CD4-positive, CD25-positive, alpha-beta regulatory T cell (primary cell): ENCODE results near the gene IL1R2. TPM values are rescaled to one million over a fixed set of nuclear protein-coding genes. Genes with fewer than 3 reads are reported as not detected.

Experiments used
- ATAC-seq, 2 donors: fragments of 150-1000 bp; cut with Tn5 transposase; one replicate each; pipeline ENCODE4 v1.10.0; 2021; ENCODE audit warnings: low read depth in 2 of 2, moderate number of reproducible peaks in 2 of 2, moderate library complexity in 1 of 2
- DNase-seq, 3 donors: peaks; one replicate each; pipeline versions ENCODE4 v3.0.0 to v3.0.0-alpha.2; 2012 to 2022; ENCODE audit warnings: mixed read lengths in 1 of 3
- H3K27ac ChIP-seq: one replicate; pipeline ENCODE4 v1.7.0; 2013; ENCODE audit warnings: mild to moderate bottlenecking, low read length; ENCODE audit not compliant: insufficient read depth, poor library complexity, severe bottlenecking
- H3K27me3 ChIP-seq: one replicate; pipeline ENCODE4 v1.7.0; 2013; ENCODE audit warnings: low read length; ENCODE audit not compliant: control insufficient read depth, insufficient read depth
- H3K36me3 ChIP-seq: one replicate; pipeline ENCODE4 v1.7.0; 2013; ENCODE audit warnings: mild to moderate bottlenecking, low read length, moderate library complexity; ENCODE audit not compliant: control insufficient read depth, insufficient read depth
- H3K4me1 ChIP-seq: 2 replicates; pipeline ENCODE4 v1.7.0; 2013; ENCODE audit warnings: mild to moderate bottlenecking, low read length; ENCODE audit not compliant: insufficient read depth, control insufficient read depth, poor library complexity, severe bottlenecking
- H3K4me3 ChIP-seq: one replicate; pipeline ENCODE4 v1.7.0; 2013; ENCODE audit warnings: low read depth, mild to moderate bottlenecking, low read length, moderate library complexity
- H3K9me3 ChIP-seq, 2 experiments: 1 replicate in 1 of 2; 2 replicates in 1 of 2; pipeline ENCODE4 v1.7.0; 2013; ENCODE audit warnings: low read length in 2 of 2, mild to moderate bottlenecking in 1 of 2, moderate library complexity in 1 of 2; ENCODE audit not compliant: control insufficient read depth in 2 of 2
- H3K27ac Mint-ChIP-seq, 3 donors: one replicate each; pipeline ENCODE4 v1.8.0; 2020 to 2022; ENCODE audit warnings: mild to moderate bottlenecking in 3 of 3, mixed read lengths in 3 of 3, moderate library complexity in 2 of 3
- H3K27me3 Mint-ChIP-seq: one replicate; pipeline ENCODE4 v1.8.0; 2022; ENCODE audit warnings: mild to moderate bottlenecking, mixed read lengths
- H3K36me3 Mint-ChIP-seq: one replicate; pipeline ENCODE4 v1.8.0; 2020; ENCODE audit warnings: mixed read lengths
- H3K4me1 Mint-ChIP-seq, 4 donors: one replicate each; pipeline ENCODE4 v1.8.0; 2020 to 2022; ENCODE audit warnings: mixed read lengths in 4 of 4, mild to moderate bottlenecking in 1 of 4
- H3K4me3 Mint-ChIP-seq, 4 donors: one replicate each; pipeline ENCODE4 v1.8.0; 2020 to 2022; ENCODE audit warnings: mild to moderate bottlenecking in 4 of 4, mixed read lengths in 4 of 4, moderate library complexity in 3 of 4
- H3K9me3 Mint-ChIP-seq, 7 donors: one replicate each; pipeline ENCODE4 v1.8.0; 2020 to 2022; ENCODE audit warnings: mixed read lengths in 7 of 7, mild to moderate bottlenecking in 3 of 7, moderate library complexity in 2 of 7
- polyA plus RNA-seq, 4 donors: library from polyadenylated mRNA; unstranded; fragments of 300-500 nt; fragmentation: Illumina TruSeq; gene quantifications; one replicate each; pipeline ENCODE4 v1.2.3, GENCODE V29; 2021
- total RNA-seq: library from RNA; stranded (reverse); gene quantifications from one replicate; pipeline ENCODE4 v1.2.3, GENCODE V29; 2022

The IL1R2 gene
- total and polyA plus RNA-seq, 5 donors from 2014 or later: 1.5 to 6.0 (median 3.1) TPM

- Histone ChIP-seq H3K27ac (no peak overlapping the region), H3K4me3 (no peak overlapping the region), H3K36me3 (no peaks in the 10 kb centered on the region), H3K9me3 (no peaks in the 10 kb centered on the region), H3K4me1 (no peaks in the 10 kb centered on the region), H3K27me3 (no peaks in the 10 kb centered on the region)
- Mint-ChIP-seq H3K27ac (no peak overlapping the region), H3K27me3 (no peaks in the 10 kb centered on the region), H3K36me3 (no peaks in the 10 kb centered on the region), H3K4me3 (no peak overlapping the region), H3K9me3 (no peaks in the 10 kb centered on the region), H3K4me1 (peaks cover 0 to 7% (median 5%) of the 10 kb centered on the region in 4 donors)
- DNase-seq (no peak), ATAC-seq (no peak)
These were observed 83.7 kb downstream of the IL1R2 start for GRCh38 chr2:102075479-102075878.

- peaks cover 6 to 15% (median 14%) of the 10 kb centered on the region in 4 donors for H3K4me1 Mint-ChIP-seq
- H3K9me3 ChIP-seq: no peaks in the 10 kb centered on the region
- no peak overlapping the region for H3K27ac Mint-ChIP-seq
- H3K27ac ChIP-seq: no peak overlapping the region
- H3K36me3 ChIP-seq: no peaks in the 10 kb centered on the region
- DNase-seq: no peak
- H3K27me3 ChIP-seq: no peaks in the 10 kb centered on the region
- H3K27me3 Mint-ChIP-seq: no peaks in the 10 kb centered on the region
- peaks cover 4% of the 10 kb centered on the region for H3K4me1 ChIP-seq
- no peak overlapping the region for H3K4me3 Mint-ChIP-seq
- no peaks in the 10 kb centered on the region for H3K36me3 Mint-ChIP-seq
- H3K9me3 Mint-ChIP-seq: no peaks in the 10 kb centered on the region
- no peak overlapping the region for H3K4me3 ChIP-seq
- no peak for ATAC-seq
These were observed 84.8 kb downstream of the IL1R2 start for GRCh38 chr2:102076512-102076911.

Other genes with a start within 250 kb of the IL1R2 start
- 11.7 TPM for gene IL1R1, start 150.8 kb downstream of the IL1R2 start, total RNA-seq
- 1 to 10 TPM; 2.0 to 5.6 (median 3.7) TPM for gene IL1R1, start 150.8 kb downstream of the IL1R2 start, polyA plus RNA-seq
- gene IL1RL2, start 195.1 kb downstream of the IL1R2 start, total RNA-seq: not detected
- not detected for gene IL1RL2, start 195.1 kb downstream of the IL1R2 start, polyA plus RNA-seq